HepG2 (cell line): ENCODE results near the gene ANGPTL2. TPM values are rescaled to one million over a fixed set of nuclear protein-coding genes. Genes with fewer than 3 reads are reported as not detected.

Experiments
- ATAC-seq: fragments of 200-7000 bp; cut with Tn5 transposase; 3 replicates; pipeline ENCODE4 v1.9.1; 2020; ENCODE audit warnings: mild to moderate bottlenecking, moderate library complexity
- BruUV-seq: library from RNA; stranded (reverse); fragments of 400-500 nt; replicated peaks from 2 replicates; lab custom pipeline; 2021; lab: Mats Ljungman, UMichigan
- CTCF ChIA-PET: fragments of 300-600 bp; formaldehyde crosslinking; extraction: SDS; loops from one replicate; lab custom pipeline; 2021; ENCODE audit warnings: low total read pairs, inconsistent platforms, low intra/inter-chr PET ratio; lab: Yijun Ruan, JAX
- POLR2A ChIA-PET: fragments of 350-600 bp; sonication (Branson Sonifier 250); formaldehyde crosslinking; loops from one replicate; lab custom pipeline; 2020; ENCODE audit warnings: antibody characterized with exemption, inconsistent platforms; lab: Yijun Ruan, JAX
- DNase-seq: peaks from one replicate; pipeline ENCODE4 v3.0.0-alpha.2; 2015; ENCODE audit warnings: low spot score
- FAIRE-seq: peaks from 3 replicates; lab custom pipeline; 2011; peaks lifted over from hg19 to GRCh38; lab: Jason Lieb, UNC
- H2AFZ ChIP-seq: one replicate; pipeline ENCODE4 v1.6.1; 2011; ENCODE audit warnings: low read length, inconsistent platforms
- H3K27ac ChIP-seq: fragments of 300-600 bp; 3 replicates; pipeline ENCODE4 v1.8.0; 2011; ENCODE audit warnings: mixed run types, mild to moderate bottlenecking, mixed read lengths, low read length, inconsistent platforms; ENCODE audit not compliant: insufficient read depth; ENCODE audit errors: extremely low read length
- H3K27me3 ChIP-seq, 2 experiments: fragments of 200-600 bp in 1 of 2; 2 replicates in 1 of 2; 3 replicates in 1 of 2; pipeline versions ENCODE4 v1.6.0 to v1.8.0; 2011; ENCODE audit warnings: low read length in 2 of 2, mild to moderate bottlenecking in 2 of 2, moderate library complexity in 2 of 2, inconsistent platforms in 1 of 2; ENCODE audit not compliant: insufficient read depth in 2 of 2, control insufficient read depth in 1 of 2
- H3K36me3 ChIP-seq, 2 experiments: fragments of 200-600 bp in 1 of 2; replicated peaks in 1 of 2; 2 replicates in 1 of 2; 3 replicates in 1 of 2; pipeline versions ENCODE4 v1.5.1 to v1.8.0; 2011; ENCODE audit warnings: low read length in 2 of 2, inconsistent platforms in 1 of 2; ENCODE audit not compliant: insufficient read depth in 2 of 2, control insufficient read depth in 1 of 2
- H3K4me1 ChIP-seq: 2 replicates; pipeline ENCODE4 v1.5.1; 2012; ENCODE audit warnings: low read length, inconsistent platforms; ENCODE audit not compliant: insufficient read depth
- H3K4me2 ChIP-seq: 2 replicates; pipeline ENCODE4 v1.6.0; 2011; ENCODE audit warnings: low read depth, low read length, inconsistent platforms
- H3K4me3 ChIP-seq, 3 experiments: fragments of 200-600 bp in 1 of 3; sonication (generic), shearing (Covaris generic) in 1 of 3; replicated peaks in 1 of 3; 2 replicates each; pipeline ENCODE4 v1.5.1; 2011 to 2016; ENCODE audit warnings: low read length in 3 of 3, inconsistent platforms in 2 of 3, low read depth in 2 of 3, mild to moderate bottlenecking in 2 of 3, control low read depth in 1 of 3, mixed read lengths in 1 of 3; ENCODE audit not compliant: insufficient read depth in 1 of 3
- H3K79me2 ChIP-seq: one replicate; pipeline ENCODE4 v1.6.1; 2011; ENCODE audit warnings: low read length, inconsistent platforms; ENCODE audit not compliant: insufficient read depth
- H3K9ac ChIP-seq: 2 replicates; pipeline ENCODE4 v1.6.0; 2011; ENCODE audit warnings: mild to moderate bottlenecking, low read depth, low read length, inconsistent platforms; ENCODE audit not compliant: insufficient read depth
- H3K9me3 ChIP-seq: 2 replicates; pipeline ENCODE4 v1.5.1; 2012; ENCODE audit warnings: mild to moderate bottlenecking, low read length
- H4K20me1 ChIP-seq: 2 replicates; pipeline ENCODE4 v1.6.0; 2011; ENCODE audit warnings: inconsistent platforms, mild to moderate bottlenecking, low read length, moderate library complexity; ENCODE audit not compliant: insufficient read depth
- BRCA1 ChIP-seq: sonication (generic); formaldehyde crosslinking; IDR thresholded peaks from 2 replicates; pipeline ENCODE4 v1.4.0; 2020; ENCODE audit warnings: missing genetic modification reagents
- CCAR2 ChIP-seq: fragments of 200-400 bp; formaldehyde crosslinking; optimal IDR thresholded peaks from 2 replicates; pipeline ENCODE3; 2018; ENCODE audit warnings: low read depth, mild to moderate bottlenecking, low read length, moderate library complexity
- CENPX ChIP-seq: sonication (generic); formaldehyde crosslinking; IDR thresholded peaks from 2 replicates; pipeline ENCODE4 v1.9.0; 2021; ENCODE audit warnings: mild to moderate bottlenecking, missing genetic modification reagents, moderate library complexity
- CREB3 ChIP-seq: sonication (generic); formaldehyde crosslinking; IDR thresholded peaks from 2 replicates; pipeline ENCODE4 v1.5.0; 2020; ENCODE audit warnings: missing genetic modification reagents
- KLF6 ChIP-seq: IDR thresholded peaks from 2 replicates; pipeline ENCODE4 v1.8.0; 2016; ENCODE audit warnings: missing biosample characterization, missing genetic modification reagents
- MTERF4 ChIP-seq: sonication (generic); formaldehyde crosslinking; IDR thresholded peaks from 2 replicates; pipeline ENCODE4 v1.8.0; 2023; ENCODE audit warnings: mild to moderate bottlenecking, missing genetic modification reagents
- NFE2 ChIP-seq: sonication (generic); formaldehyde crosslinking; IDR thresholded peaks from 2 replicates; pipeline ENCODE4 v1.4.0; 2020; ENCODE audit warnings: missing genetic modification reagents
- RBFOX2 ChIP-seq: fragments of 200-400 bp; formaldehyde crosslinking; IDR thresholded peaks from 2 replicates; pipeline ENCODE4 v1.6.1; 2017; ENCODE audit warnings: low read depth, mild to moderate bottlenecking, low read length
- SMAD3 ChIP-seq: sonication (generic); formaldehyde crosslinking; IDR thresholded peaks from 2 replicates; pipeline ENCODE4 v1.4.0; 2020; ENCODE audit warnings: missing genetic modification reagents
- TCF12 ChIP-seq, 2 experiments: fragments of 450-650 bp in 1 of 2; sonication (generic) in 1 of 2; formaldehyde crosslinking in 1 of 2; IDR thresholded peaks; 2 replicates each; pipeline versions ENCODE4 v1.6.1 to v1.8.0; 2017 to 2022; ENCODE audit warnings: antibody characterized with exemption in 1 of 2, mild to moderate bottlenecking in 1 of 2, missing genetic modification reagents in 1 of 2, moderate library complexity in 1 of 2
- ZBTB37 ChIP-seq: sonication (generic); formaldehyde crosslinking; IDR thresholded peaks from 2 replicates; pipeline ENCODE4 v1.4.0; 2020; ENCODE audit warnings: mild to moderate bottlenecking, missing genetic modification reagents
- ZBTB38 ChIP-seq: sonication (generic); formaldehyde crosslinking; IDR thresholded peaks from 2 replicates; pipeline ENCODE4 v1.5.1; 2020; ENCODE audit warnings: mild to moderate bottlenecking, missing genetic modification reagents
- ZBTB8A ChIP-seq: sonication (generic); formaldehyde crosslinking; IDR thresholded peaks from 2 replicates; pipeline ENCODE4 v1.4.0; 2020; ENCODE audit warnings: mild to moderate bottlenecking, low read depth, missing genetic modification reagents, borderline replicate concordance
- ZNF235 ChIP-seq: sonication (generic); formaldehyde crosslinking; IDR thresholded peaks from 2 replicates; pipeline ENCODE4 v1.8.1; 2023; ENCODE audit warnings: mild to moderate bottlenecking, missing genetic modification reagents, borderline replicate concordance
- ZNF564 ChIP-seq: sonication (generic); formaldehyde crosslinking; IDR thresholded peaks from 2 replicates; pipeline ENCODE4 v1.8.1; 2023; ENCODE audit warnings: mild to moderate bottlenecking, missing genetic modification reagents
- ZNF605 ChIP-seq: sonication (generic); formaldehyde crosslinking; IDR thresholded peaks from 2 replicates; pipeline ENCODE4 v1.8.0; 2022; ENCODE audit warnings: mild to moderate bottlenecking, missing genetic modification reagents
- WGBS: methylation state at CpG from one replicate; pipeline ENCODE4 v1.1.6; 2017; ENCODE audit warnings: low lambda C conversion rate; 5-methylcytosine and 5-hydroxymethylcytosine counted together
- in situ Hi-C: cut with HindIII; loops from 2 replicates; pipeline ENCODE4 v1.10.0; 2017; ENCODE audit warnings: low pct_unique_long_range_greater_than_20kb; ENCODE audit not compliant: extremely low pct_ligation_motif_present
- intact Hi-C: fragments of 100-400 bp; cut with micrococcal nuclease; formaldehyde crosslinking; loops from one replicate; pipeline ENCODE4 v1.10.0; 2022; ENCODE audit not compliant: unreplicated experiment
- polyA plus RNA-seq, 8 experiments: library from polyadenylated mRNA; depleted of rRNA in 3 of 8; stranded (reverse) in 7 of 8; unstranded in 1 of 8; fragments of >200 nt; fragmentation: Illumina TruSeq in 4 of 8; extraction: Trizol in 4 of 8; gene quantifications; 2 replicates each; pipeline versions ENCODE4 v1.2.1 to v1.2.3, GENCODE V29; 2011 to 2016; ENCODE audit warnings: low read depth in 4 of 8, missing spikeins in 1 of 8, mixed read lengths in 1 of 8; ENCODE audit not compliant: insufficient read depth in 1 of 8
- total RNA-seq, 5 experiments: library from RNA; depleted of rRNA; stranded (reverse); fragments of >200 nt; fragmentation: Illumina TruSeq; extraction: Trizol; gene quantifications; 2 replicates each; pipeline ENCODE4 v1.2.3, GENCODE V29; 2016; ENCODE audit warnings: low read depth in 1 of 5

ANGPTL2 gene
- total and polyA plus RNA-seq, 2 of the 13 experiments (the other 11 are each of a cell fraction or from before 2014, with no cell fraction given): 0.91 to 21.0 TPM

- Histone ChIP-seq H3K9ac (peak overlapping the region; percentile 66; the same call in 1 of the 2 replicates), H3K4me1 (peaks cover 83% of the 10 kb centered on the region), H3K27me3 (no peaks in the 10 kb centered on the region), H3K4me3 (peak overlapping the region in 2 of 3 experiments; percentile 3 to 45; a peak in 2 of 6 replicates), H3K27ac (peak overlapping the region; percentile 81), H3K79me2 (no peaks in the 10 kb centered on the region), H3K36me3 (no peaks in the 10 kb centered on the region; a peak in 1 of 5 replicates), H2AFZ (no peak overlapping the region), H4K20me1 (no peaks in the 10 kb centered on the region), H3K9me3 (no peaks in the 10 kb centered on the region), H3K4me2 (peak overlapping the region; percentile 74)
- in situ Hi-C loops (no loop called here), intact Hi-C loops (no loop called here)
- WGBS: 96% methylated on average over 33 of the region's 38 CpGs
- DNase-seq: no peak
- BruUV-seq: no TSS peak
- no peak for FAIRE-seq
- CTCF ChIA-PET: no interaction called here
- POLR2A ChIA-PET: interaction anchor here (1.0 kb wide), 1 partner anchor 15 kb away, joined by 3 read pairs; the partner anchor contains the start of gene ANGPTL2
- no peak for ATAC-seq
- TF ChIP-seq ZBTB38 (CRISPR knock-in tag) (peak; percentile 89; the same call in 1 of the 2 replicates), ZBTB8A (no peak), CENPX (CRISPR knock-in tag) (no peak), CREB3 (CRISPR knock-in tag) (no peak), CCAR2 (no peak), KLF6 (CRISPR knock-in tag) (no peak), BRCA1 (no peak), ZNF605 (CRISPR knock-in tag) (no peak), ZBTB37 (CRISPR knock-in tag) (no peak), NFE2 (CRISPR knock-in tag) (no peak), ZNF235 (CRISPR knock-in tag) (no peak), SMAD3 (CRISPR knock-in tag) (no peak), MTERF4 (0 out of 2 replicates have a peak, but pooled peaks have one; percentile 22), ZNF564 (CRISPR knock-in tag) (no peak), RBFOX2 (no peak), TCF12 (IDR thresholded peaks at IDR 0.05) (no peak), TCF12 (CRISPR knock-in tag; IDR thresholded peaks at IDR 0.05) (0 out of 2 replicates have a peak, but pooled peaks have one; percentile 53)
Measured at GRCh38 chr9:127107929-127108876, 14.2 kb downstream of the ANGPTL2 start.
